ENCODE results near the gene RALGAPA1.

The RALGAPA1 gene

DNA sequence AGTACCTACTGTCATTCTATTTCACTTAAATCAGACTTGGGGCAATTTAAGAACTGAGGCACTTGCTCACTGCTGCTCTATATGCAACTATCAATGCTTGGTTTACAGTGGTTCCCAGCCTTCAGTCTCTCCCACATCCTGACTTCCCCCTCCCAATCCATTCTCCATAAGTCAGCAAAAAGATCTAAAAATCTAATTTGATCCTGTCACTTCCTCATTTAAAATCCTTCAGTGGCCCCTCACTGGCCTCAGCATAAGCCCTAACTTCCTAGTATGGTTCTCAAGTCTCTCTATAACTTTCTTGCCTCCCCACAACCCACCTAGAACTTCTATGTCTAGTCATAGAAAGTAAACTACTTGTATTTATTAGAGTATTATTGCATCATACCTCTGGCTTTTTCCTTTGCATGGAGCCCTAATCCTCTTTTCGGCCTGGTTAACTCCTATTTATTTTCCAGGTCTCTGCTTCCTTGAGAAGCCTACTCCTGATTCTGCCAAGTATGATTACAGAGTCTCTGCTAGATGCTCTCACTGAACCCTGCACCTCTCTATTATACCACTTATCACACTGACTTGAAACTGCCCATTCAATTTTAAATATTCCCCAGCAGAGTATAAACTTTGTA, 130.6 kb downstream of the RALGAPA1 start:
- H3K79me1 ChIP-seq (replicated peaks; ENCODE audit: low read length, poor library complexity, severe bottlenecking) = no peaks in the 10 kb centered on the region
- DNase-seq = no peak
- WGBS = 90% methylated on average over 1 of the region's 1 CpG
- no peak overlapping the region for H2AK5ac ChIP-seq (ENCODE audit: low read length, severe bottlenecking)
- H4K91ac ChIP-seq (ENCODE audit: low read length) = no peak overlapping the region
- no peak overlapping the region for H3K4ac ChIP-seq (ENCODE audit: low read depth in 1 of 2, low read length in 2 of 2)
- no peak overlapping the region for H2BK5ac ChIP-seq (ENCODE audit: low read depth, low read length, poor library complexity, severe bottlenecking)
- H3K18ac ChIP-seq (ENCODE audit: low read depth in 1 of 2, low read length in 2 of 2) = no peak overlapping the region
- H2BK15ac ChIP-seq (ENCODE audit: low read depth, poor library complexity, severe bottlenecking) = no peak overlapping the region
- no peak overlapping the region for H3K27ac ChIP-seq (ENCODE audit: low read length, poor library complexity, severe bottlenecking)
- no peak overlapping the region for H2BK12ac ChIP-seq (ENCODE audit: low read length in 2 of 2)
- no peak overlapping the region for H4K8ac ChIP-seq (ENCODE audit: low read length)
- H3K4me2 ChIP-seq (ENCODE audit: low read length, poor library complexity, severe bottlenecking) = no peak overlapping the region
- H3K23ac ChIP-seq (ENCODE audit: low read length in 2 of 2) = no peak overlapping the region
- H2AFZ ChIP-seq (ENCODE audit: low read depth, low read length) = no peak overlapping the region
- no peak overlapping the region for H3K14ac ChIP-seq (ENCODE audit: low read length in 2 of 2)
- peaks cover 0 to 71% of the 10 kb centered on the region in 2 experiments for H3K36me3 ChIP-seq (ENCODE audit: control insufficient read depth in 1 of 2, insufficient read depth in 2 of 2, low read depth in 1 of 2, low read length in 2 of 2)
- no peak overlapping the region for H3K9ac ChIP-seq (ENCODE audit: low read length)
- H2BK120ac ChIP-seq (ENCODE audit: low read depth, low read length) = no peak overlapping the region
- H3K4me3 ChIP-seq (ENCODE audit: insufficient read depth in 1 of 2, low read depth in 1 of 2, low read length in 2 of 2) = no peak overlapping the region
- H3K4me1 ChIP-seq (ENCODE audit: control insufficient read depth, insufficient read depth, low read depth, low read length) = no peaks in the 10 kb centered on the region
- no peaks in the 10 kb centered on the region for H3K27me3 ChIP-seq (ENCODE audit: control insufficient read depth in 1 of 2, insufficient read depth in 1 of 2, low read length in 2 of 2)
- H3K9me3 ChIP-seq (ENCODE audit: control insufficient read depth, low read length) = no peaks in the 10 kb centered on the region

DNA sequence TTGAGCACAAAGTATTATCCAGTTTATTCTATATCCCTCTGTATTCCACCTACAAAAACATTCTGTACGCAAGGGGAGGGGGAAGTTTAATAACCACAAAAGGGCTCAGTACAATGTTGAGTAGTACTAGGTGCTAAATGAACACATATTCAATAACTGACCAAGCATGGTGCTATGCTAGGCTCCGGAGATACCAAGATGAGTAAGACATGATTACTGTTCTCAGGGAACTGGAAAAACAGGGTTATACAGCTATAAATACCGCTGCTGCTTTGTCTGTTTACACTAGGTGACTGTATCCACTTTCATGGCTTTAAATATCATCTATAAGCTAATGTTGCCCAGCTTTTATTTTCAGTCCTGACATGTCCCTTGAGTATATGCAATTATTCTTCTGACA, 139.3 kb downstream of the RALGAPA1 start:
- no peak overlapping the region for H3K9ac ChIP-seq (ENCODE audit: low read length)
- H3K4me1 ChIP-seq (ENCODE audit: control insufficient read depth, insufficient read depth, low read depth, low read length) = no peaks in the 10 kb centered on the region
- H2BK15ac ChIP-seq (ENCODE audit: low read depth, poor library complexity, severe bottlenecking) = no peak overlapping the region
- no peak overlapping the region for H3K14ac ChIP-seq (ENCODE audit: low read length in 2 of 2)
- H3K27me3 ChIP-seq (ENCODE audit: control insufficient read depth in 1 of 2, insufficient read depth in 1 of 2, low read length in 2 of 2) = no peaks in the 10 kb centered on the region
- H4K91ac ChIP-seq (ENCODE audit: low read length) = no peak overlapping the region
- no peak overlapping the region for H3K27ac ChIP-seq (ENCODE audit: low read length, poor library complexity, severe bottlenecking)
- no peak overlapping the region for H4K8ac ChIP-seq (ENCODE audit: low read length)
- no peak overlapping the region for H3K4ac ChIP-seq (ENCODE audit: low read depth in 1 of 2, low read length in 2 of 2)
- 25% methylated on average over 2 of the region's 3 CpGs for WGBS
- H3K36me3 ChIP-seq (ENCODE audit: control insufficient read depth in 1 of 2, insufficient read depth in 2 of 2, low read depth in 1 of 2, low read length in 2 of 2) = peaks cover 0 to 62% of the 10 kb centered on the region in 2 experiments
- no peak overlapping the region for H2AFZ ChIP-seq (ENCODE audit: low read depth, low read length)
- peak; percentile 83 for DNase-seq
- H2AK5ac ChIP-seq (ENCODE audit: low read length, severe bottlenecking) = no peak overlapping the region
- no peak overlapping the region for H3K4me3 ChIP-seq (ENCODE audit: insufficient read depth in 1 of 2, low read depth in 1 of 2, low read length in 2 of 2)
- no peak overlapping the region for H2BK12ac ChIP-seq (ENCODE audit: low read length in 2 of 2)
- H3K79me1 ChIP-seq (replicated peaks; ENCODE audit: low read length, poor library complexity, severe bottlenecking) = no peaks in the 10 kb centered on the region
- no peak overlapping the region for H2BK5ac ChIP-seq (ENCODE audit: low read depth, low read length, poor library complexity, severe bottlenecking)
- no peak overlapping the region for H2BK120ac ChIP-seq (ENCODE audit: low read depth, low read length)
- no peak overlapping the region for H3K18ac ChIP-seq (ENCODE audit: low read depth in 1 of 2, low read length in 2 of 2)
- no peak overlapping the region for H3K23ac ChIP-seq (ENCODE audit: low read length in 2 of 2)
- no peaks in the 10 kb centered on the region for H3K9me3 ChIP-seq (ENCODE audit: control insufficient read depth, low read length)
- H3K4me2 ChIP-seq (ENCODE audit: low read length, poor library complexity, severe bottlenecking) = no peak overlapping the region

DNA sequence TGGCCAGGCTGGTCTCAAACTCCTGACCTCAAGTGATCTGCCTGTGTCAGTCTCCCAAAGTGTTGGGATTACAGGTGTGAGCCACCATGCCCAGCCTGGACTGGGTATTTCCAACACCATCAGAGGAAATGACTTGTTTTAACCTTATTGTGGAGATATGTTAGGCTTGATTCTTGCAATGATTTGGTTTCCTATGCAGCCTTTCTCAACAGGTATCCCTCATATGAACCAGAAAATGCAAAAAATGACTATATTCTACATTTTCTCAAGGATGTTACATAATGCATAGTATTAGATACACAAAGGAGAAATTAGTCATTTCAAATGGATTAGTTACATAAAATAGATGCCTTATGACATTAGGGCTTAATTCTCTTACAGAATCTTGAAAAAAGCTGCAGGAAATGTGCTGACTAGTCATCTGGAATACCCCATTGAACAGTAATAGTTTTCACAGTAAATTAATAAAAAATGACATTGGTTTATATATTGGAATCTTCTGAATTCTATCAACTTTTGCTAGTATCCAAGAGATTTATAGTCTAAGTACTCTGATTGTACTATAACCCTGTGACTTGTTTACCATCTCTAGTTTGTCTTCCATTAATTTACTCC, 142.6 kb downstream of the RALGAPA1 start:
- Histone ChIP-seq H3K4ac (ENCODE audit: low read depth in 1 of 2, low read length in 2 of 2) (no peak overlapping the region), H3K9me3 (ENCODE audit: control insufficient read depth, low read length) (no peaks in the 10 kb centered on the region), H4K8ac (ENCODE audit: low read length) (no peak overlapping the region), H2BK12ac (ENCODE audit: low read length in 2 of 2) (no peak overlapping the region), H2BK15ac (ENCODE audit: low read depth, poor library complexity, severe bottlenecking) (no peak overlapping the region), H3K4me1 (ENCODE audit: control insufficient read depth, insufficient read depth, low read depth, low read length) (no peaks in the 10 kb centered on the region), H3K23ac (ENCODE audit: low read length in 2 of 2) (no peak overlapping the region), H2BK5ac (ENCODE audit: low read depth, low read length, poor library complexity, severe bottlenecking) (no peak overlapping the region), H4K91ac (ENCODE audit: low read length) (no peak overlapping the region), H3K14ac (ENCODE audit: low read length in 2 of 2) (no peak overlapping the region), H3K18ac (ENCODE audit: low read depth in 1 of 2, low read length in 2 of 2) (no peak overlapping the region), H3K27ac (ENCODE audit: low read length, poor library complexity, severe bottlenecking) (no peak overlapping the region), H3K4me3 (ENCODE audit: insufficient read depth in 1 of 2, low read depth in 1 of 2, low read length in 2 of 2) (no peak overlapping the region), H2BK120ac (ENCODE audit: low read depth, low read length) (no peak overlapping the region), H2AK5ac (ENCODE audit: low read length, severe bottlenecking) (no peak overlapping the region), H3K9ac (ENCODE audit: low read length) (no peak overlapping the region), H3K27me3 (ENCODE audit: control insufficient read depth in 1 of 2, insufficient read depth in 1 of 2, low read length in 2 of 2) (no peaks in the 10 kb centered on the region), H3K4me2 (ENCODE audit: low read length, poor library complexity, severe bottlenecking) (no peak overlapping the region), H3K36me3 (ENCODE audit: control insufficient read depth in 1 of 2, insufficient read depth in 2 of 2, low read depth in 1 of 2, low read length in 2 of 2) (peaks cover 0 to 64% of the 10 kb centered on the region in 2 experiments), H2AFZ (ENCODE audit: low read depth, low read length) (no peak overlapping the region), H3K79me1 (replicated peaks; ENCODE audit: low read length, poor library complexity, severe bottlenecking) (no peaks in the 10 kb centered on the region)
- DNase-seq = no peak

DNA sequence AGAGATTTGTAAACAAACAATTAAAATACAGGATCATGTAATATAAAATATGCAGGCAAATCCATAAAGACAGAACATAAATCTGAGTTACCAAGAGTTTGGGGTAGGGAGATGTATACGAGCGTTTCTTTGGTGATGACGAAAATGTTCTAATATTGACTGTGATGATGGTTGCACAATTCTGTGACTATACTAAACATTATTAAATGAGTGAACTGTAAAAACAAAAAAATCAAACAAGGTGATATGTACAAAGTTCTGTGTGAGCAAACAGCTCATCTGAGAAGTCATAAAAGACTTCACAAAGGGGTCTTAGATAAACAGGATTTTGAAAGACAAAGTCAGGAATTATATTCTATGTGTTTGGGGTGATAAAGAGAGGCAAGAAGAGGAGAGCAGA, 147.2 kb downstream of the RALGAPA1 start:
- WGBS = 80% methylated on average over 1 of the region's 3 CpGs
- Histone ChIP-seq H3K4ac (ENCODE audit: low read depth in 1 of 2, low read length in 2 of 2) (no peak overlapping the region), H4K91ac (ENCODE audit: low read length) (no peak overlapping the region), H3K18ac (ENCODE audit: low read depth in 1 of 2, low read length in 2 of 2) (no peak overlapping the region), H3K14ac (ENCODE audit: low read length in 2 of 2) (no peak overlapping the region), H3K79me1 (replicated peaks; ENCODE audit: low read length, poor library complexity, severe bottlenecking) (no peaks in the 10 kb centered on the region), H2AK5ac (ENCODE audit: low read length, severe bottlenecking) (no peak overlapping the region), H2BK5ac (ENCODE audit: low read depth, low read length, poor library complexity, severe bottlenecking) (no peak overlapping the region), H3K9ac (ENCODE audit: low read length) (no peak overlapping the region), H3K23ac (ENCODE audit: low read length in 2 of 2) (no peak overlapping the region), H3K9me3 (ENCODE audit: control insufficient read depth, low read length) (no peaks in the 10 kb centered on the region), H3K4me3 (ENCODE audit: insufficient read depth in 1 of 2, low read depth in 1 of 2, low read length in 2 of 2) (no peak overlapping the region), H4K8ac (ENCODE audit: low read length) (no peak overlapping the region), H3K36me3 (ENCODE audit: control insufficient read depth in 1 of 2, insufficient read depth in 2 of 2, low read depth in 1 of 2, low read length in 2 of 2) (peaks cover 0 to 48% of the 10 kb centered on the region in 2 experiments), H3K4me1 (ENCODE audit: control insufficient read depth, insufficient read depth, low read depth, low read length) (no peaks in the 10 kb centered on the region), H3K27ac (ENCODE audit: low read length, poor library complexity, severe bottlenecking) (no peak overlapping the region), H2BK120ac (ENCODE audit: low read depth, low read length) (no peak overlapping the region), H3K4me2 (ENCODE audit: low read length, poor library complexity, severe bottlenecking) (no peak overlapping the region), H3K27me3 (ENCODE audit: control insufficient read depth in 1 of 2, insufficient read depth in 1 of 2, low read length in 2 of 2) (no peaks in the 10 kb centered on the region), H2BK12ac (ENCODE audit: low read length in 2 of 2) (no peak overlapping the region), H2AFZ (ENCODE audit: low read depth, low read length) (no peak overlapping the region), H2BK15ac (ENCODE audit: low read depth, poor library complexity, severe bottlenecking) (no peak overlapping the region)
- DNase-seq = no peak
